ENCODE measurements around the gene ACSM4.

The ACSM4 gene

GRCh38 chr12:7303772-7304171, at the start of gene ACSM4:
TSS of gene ACSM4 (plus strand) at chr12:7304072. CDS start at chr12:7304332, 260 bp downstream.
- Histone ChIP-seq H3K27me3 (no peaks in the 10 kb centered on the region), H3K9me3 (no peaks in the 10 kb centered on the region), H3K4me1 (ENCODE audit: control insufficient read depth in 1 of 2, insufficient read depth in 1 of 2, low read depth in 1 of 2, low read length in 1 of 2) (no peaks in the 10 kb centered on the region), H3K4me3 (ENCODE audit: low read depth in 1 of 2, low read length in 1 of 2) (no peak within 1 kb of the TSS), H3K36me3 (no peaks in the 10 kb centered on the region), H3K27ac (peak within 1 kb of the TSS; percentile 14)
- TF ChIP-seq CTCF (IDR thresholded peaks at IDR 0.05), result no peak

- H3K27me3 ChIP-seq, result no peaks in the 10 kb centered on the region
- no peak for TF ChIP-seq CTCF (IDR thresholded peaks at IDR 0.05)
- no peaks in the 10 kb centered on the region for H3K4me1 ChIP-seq (ENCODE audit: control insufficient read depth in 1 of 2, insufficient read depth in 1 of 2, low read depth in 1 of 2, low read length in 1 of 2)
- no peaks in the 10 kb centered on the region for H3K36me3 ChIP-seq
- no peaks in the 10 kb centered on the region for H3K9me3 ChIP-seq
- H3K4me3 ChIP-seq (ENCODE audit: low read depth in 1 of 2, low read length in 1 of 2), result no peak overlapping the region
- H3K27ac ChIP-seq, result no peak overlapping the region
These were observed 44.8 kb upstream of the ACSM4 start for GRCh38 chr12:7259060-7259459.

- no peak overlapping the region for H3K27ac ChIP-seq
- H3K36me3 ChIP-seq, result no peaks in the 10 kb centered on the region
- TF ChIP-seq CTCF (IDR thresholded peaks at IDR 0.05), result no peak
- no peaks in the 10 kb centered on the region for H3K9me3 ChIP-seq
- no peak overlapping the region for H3K4me3 ChIP-seq (ENCODE audit: low read depth in 1 of 2, low read length in 1 of 2)
- no peaks in the 10 kb centered on the region for H3K27me3 ChIP-seq
- H3K4me1 ChIP-seq (ENCODE audit: control insufficient read depth in 1 of 2, insufficient read depth in 1 of 2, low read depth in 1 of 2, low read length in 1 of 2), result no peaks in the 10 kb centered on the region
These were observed 39.3 kb upstream of the ACSM4 start for GRCh38 chr12:7264538-7264937.

GRCh38 chr12:7265251-7265650, 38.6 kb upstream of the ACSM4 start:
- Histone ChIP-seq H3K9me3 (no peaks in the 10 kb centered on the region), H3K27me3 (no peaks in the 10 kb centered on the region), H3K27ac (no peak overlapping the region), H3K36me3 (no peaks in the 10 kb centered on the region), H3K4me1 (ENCODE audit: control insufficient read depth in 1 of 2, insufficient read depth in 1 of 2, low read depth in 1 of 2, low read length in 1 of 2) (no peaks in the 10 kb centered on the region), H3K4me3 (ENCODE audit: low read depth in 1 of 2, low read length in 1 of 2) (no peak overlapping the region)
- no peak for TF ChIP-seq CTCF (IDR thresholded peaks at IDR 0.05)

GRCh38 chr12:7269273-7269672, 34.6 kb upstream of the ACSM4 start:
- no peaks in the 10 kb centered on the region for H3K27me3 ChIP-seq
- H3K9me3 ChIP-seq, result no peaks in the 10 kb centered on the region
- no peak for TF ChIP-seq CTCF (IDR thresholded peaks at IDR 0.05)
- H3K27ac ChIP-seq, result no peak overlapping the region
- H3K4me3 ChIP-seq (ENCODE audit: low read depth in 1 of 2, low read length in 1 of 2), result no peak overlapping the region
- H3K36me3 ChIP-seq, result no peaks in the 10 kb centered on the region
- H3K4me1 ChIP-seq (ENCODE audit: control insufficient read depth in 1 of 2, insufficient read depth in 1 of 2, low read depth in 1 of 2, low read length in 1 of 2), result no peaks in the 10 kb centered on the region
